GM13976 (cell line): ENCODE data around the gene NGEF.

Experiments
- DNase-seq: peaks from one replicate; pipeline ENCODE4 v3.0.0; 2012; ENCODE audit warnings: low spot score
- CTCF ChIP-seq: IDR thresholded peaks from 2 replicates; pipeline ENCODE4 v1.5.1; 2012; ENCODE audit warnings: borderline replicate concordance, mild to moderate bottlenecking; ENCODE audit not compliant: insufficient read depth; ENCODE audit errors: extremely low read depth, missing control alignments, control extremely low read depth
- in situ Hi-C: fragments of 300-500 bp; cut with MboI; formaldehyde crosslinking; loops from one replicate; pipeline ENCODE4 v1.12.0; 2022; ENCODE audit warnings: low sequenced_read_pairs, mixed read lengths, inconsistent platforms; ENCODE audit not compliant: unreplicated experiment

NGEF gene

GRCh38 chr2:232880764-232881351 lies 132.2 kb downstream of the NGEF start:
- no peak for TF ChIP-seq CTCF
- in situ Hi-C loops = no loop called here

GRCh38 chr2:232879618-232880494 lies 133.2 kb downstream of the NGEF start:
- in situ Hi-C loops = no loop called here
- DNase-seq = no peak
- TF ChIP-seq CTCF = no peak

More at GRCh38 chr2:232880764-232881351, 132.2 kb downstream of the NGEF start:
- DNase-seq = no peak

GRCh38 chr2:232878855-232879617 lies 134.0 kb downstream of the NGEF start:
- DNase-seq = no peak
- no peak for TF ChIP-seq CTCF
- in situ Hi-C loops = no loop called here

- DNase-seq = no peak
- no peak for TF ChIP-seq CTCF
- in situ Hi-C loops = no loop called here
Measured at GRCh38 chr2:232877940-232878511, 135.0 kb downstream of the NGEF start.

GRCh38 chr2:232876978-232877441 lies 136.0 kb downstream of the NGEF start:
- in situ Hi-C loops = no loop called here
- TF ChIP-seq CTCF = no peak
- DNase-seq = no peak
